ENCODE measurements around the gene HSFX2.
"Not testable (repeated sequence)": the region's sequence is repeated elsewhere in the genome, so short reads cannot be mapped to it uniquely, and the experiment has no call there.

The HSFX2 gene

DNA sequence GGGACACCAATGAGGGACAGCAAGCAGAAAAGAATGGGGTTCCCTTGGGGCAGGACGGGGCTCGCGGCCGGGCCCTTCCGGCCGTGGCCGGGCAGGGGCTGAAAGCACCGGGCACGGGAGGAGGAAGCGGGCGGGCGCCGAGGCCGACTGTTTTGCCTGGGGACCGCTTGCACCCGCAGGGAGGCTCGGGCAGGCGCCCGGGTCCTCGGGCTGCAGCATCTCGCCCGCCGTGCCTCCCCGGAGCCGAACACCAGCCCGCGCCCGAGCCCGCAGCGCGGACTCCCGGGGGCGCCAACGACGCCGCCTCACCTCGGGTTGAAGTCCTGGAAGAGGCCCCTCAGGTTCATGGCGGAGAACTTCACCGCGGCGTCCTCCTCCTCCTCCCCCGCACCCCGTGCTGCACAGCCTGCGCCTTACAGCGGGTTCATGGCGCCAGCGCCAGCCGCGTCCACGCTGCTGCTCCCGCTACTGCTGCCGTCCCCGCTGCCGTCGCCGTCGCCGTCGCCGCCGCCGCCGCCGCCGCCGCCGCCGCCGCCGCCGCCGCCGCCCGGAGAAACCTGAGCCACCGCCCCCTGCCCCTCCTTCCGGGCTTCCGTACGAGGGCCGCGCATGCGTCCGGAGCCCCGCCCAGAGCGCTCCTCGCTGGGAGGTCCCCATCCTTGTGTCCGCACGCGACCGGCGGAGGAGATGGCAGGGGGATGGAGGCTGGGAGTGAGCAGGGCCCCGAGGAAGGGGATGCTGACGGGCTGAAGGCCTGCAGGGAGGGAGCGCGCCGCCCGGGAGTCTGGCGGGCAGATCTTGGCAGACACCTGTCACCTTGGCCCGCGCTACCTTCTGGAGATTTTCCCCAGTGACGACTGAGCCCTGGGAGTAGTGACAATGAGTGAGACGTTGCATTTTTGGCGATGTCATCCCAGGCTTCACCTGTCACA lies 36.4 kb upstream of the HSFX2 start, which contains the start of gene TMEM185A:
TSS of gene TMEM185A (minus strand) at position 559 of the 932 bp plus-strand sequence. CDS start at position 347, 212 bp downstream.
- peak; percentile 83 for DNase-seq (ENCODE audit: extremely low spot score)
- ChIA-PET CTCF (interaction anchor here (1.0 kb wide), 1 partner anchor 103 kb away, joined by 3 read pairs; no protein-coding TSS in a partner anchor), POLR2A (no interaction called here)
- TF ChIP-seq, protein P1, sequence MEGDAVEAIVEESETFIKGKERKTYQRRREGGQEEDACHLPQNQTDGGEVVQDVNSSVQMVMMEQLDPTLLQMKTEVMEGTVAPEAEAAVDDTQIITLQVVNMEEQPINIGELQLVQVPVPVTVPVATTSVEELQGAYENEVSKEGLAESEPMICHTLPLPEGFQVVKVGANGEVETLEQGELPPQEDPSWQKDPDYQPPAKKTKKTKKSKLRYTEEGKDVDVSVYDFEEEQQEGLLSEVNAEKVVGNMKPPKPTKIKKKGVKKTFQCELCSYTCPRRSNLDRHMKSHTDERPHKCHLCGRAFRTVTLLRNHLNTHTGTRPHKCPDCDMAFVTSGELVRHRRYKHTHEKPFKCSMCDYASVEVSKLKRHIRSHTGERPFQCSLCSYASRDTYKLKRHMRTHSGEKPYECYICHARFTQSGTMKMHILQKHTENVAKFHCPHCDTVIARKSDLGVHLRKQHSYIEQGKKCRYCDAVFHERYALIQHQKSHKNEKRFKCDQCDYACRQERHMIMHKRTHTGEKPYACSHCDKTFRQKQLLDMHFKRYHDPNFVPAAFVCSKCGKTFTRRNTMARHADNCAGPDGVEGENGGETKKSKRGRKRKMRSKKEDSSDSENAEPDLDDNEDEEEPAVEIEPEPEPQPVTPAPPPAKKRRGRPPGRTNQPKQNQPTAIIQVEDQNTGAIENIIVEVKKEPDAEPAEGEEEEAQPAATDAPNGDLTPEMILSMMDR (IDR thresholded peaks at IDR 0.05; ENCODE audit: control extremely low read depth, extremely low read depth, low read depth, missing control alignments) = no peak

DNA sequence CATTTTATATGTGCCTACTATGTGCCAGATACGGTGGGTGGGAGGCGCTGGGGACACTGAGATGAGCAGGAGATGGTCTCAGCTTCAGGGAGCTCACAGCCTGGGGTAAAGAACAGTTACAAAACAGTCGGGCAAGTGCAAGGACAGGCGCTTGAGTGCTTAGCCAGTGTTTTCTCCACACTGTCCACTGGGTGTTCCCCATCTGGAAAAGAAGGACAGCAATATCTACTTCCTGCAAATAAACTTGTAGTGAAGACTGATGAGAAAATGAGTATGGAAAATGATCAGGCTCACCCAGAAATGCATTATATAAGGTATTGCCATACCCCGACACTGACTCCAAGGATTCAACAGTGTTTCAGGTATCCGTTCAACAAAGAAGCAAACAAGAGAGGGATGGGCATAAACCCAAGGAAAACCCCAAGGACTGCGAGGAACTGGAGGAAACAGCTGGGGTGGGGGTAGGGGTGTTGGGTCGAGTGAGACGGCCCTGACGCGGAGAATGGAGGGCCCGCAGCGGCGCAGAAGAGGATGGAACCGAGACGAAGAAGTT lies 35.6 kb upstream of the HSFX2 start:
- DNase-seq (ENCODE audit: extremely low spot score) = no peak
- POLR2A ChIA-PET = no interaction called here
- CTCF ChIA-PET = interaction anchor here (1.0 kb wide), 1 partner anchor 103 kb away, joined by 3 read pairs; no protein-coding TSS in a partner anchor
- TF ChIP-seq, protein P1 (IDR thresholded peaks at IDR 0.05; ENCODE audit: control extremely low read depth, extremely low read depth, low read depth, missing control alignments) = no peak

DNA sequence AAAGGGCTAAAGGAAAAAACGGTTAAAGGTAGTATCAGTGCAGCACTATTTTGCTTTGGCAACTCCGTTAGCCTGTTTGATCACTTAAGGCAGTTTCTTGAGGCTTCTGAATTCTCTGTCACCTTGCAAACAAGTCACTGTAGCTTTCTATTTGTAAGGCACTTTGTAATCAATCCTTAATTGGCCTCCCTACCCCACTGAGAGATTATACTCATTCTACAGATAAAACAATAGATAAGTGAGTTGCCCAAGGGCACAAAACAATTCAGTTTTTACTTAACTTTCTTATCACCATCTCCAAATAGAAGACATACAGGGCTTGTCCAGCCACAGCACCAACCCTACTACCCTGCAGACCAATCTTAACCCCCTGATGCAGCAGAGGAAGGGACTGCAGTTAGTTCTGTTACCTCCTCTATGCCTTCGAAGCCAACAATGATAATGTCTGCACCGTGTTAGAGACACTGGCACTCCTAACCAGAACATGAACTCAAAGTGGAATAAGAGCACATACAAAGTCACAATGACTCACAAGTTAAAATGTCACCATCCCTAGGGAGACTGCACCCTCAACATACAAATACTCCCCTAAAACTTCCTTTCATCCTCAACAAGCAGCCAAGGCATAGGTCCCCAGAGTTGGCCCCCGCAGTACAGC lies 34.7 kb upstream of the HSFX2 start:
- CTCF ChIA-PET = interaction anchor here (1.0 kb wide), 1 partner anchor 102 kb away, joined by 3 read pairs; no protein-coding TSS in a partner anchor
- no peak for DNase-seq (ENCODE audit: extremely low spot score)
- POLR2A ChIA-PET = no interaction called here
- TF ChIP-seq, protein P1 (IDR thresholded peaks at IDR 0.05; ENCODE audit: control extremely low read depth, extremely low read depth, low read depth, missing control alignments) = no peak

DNA sequence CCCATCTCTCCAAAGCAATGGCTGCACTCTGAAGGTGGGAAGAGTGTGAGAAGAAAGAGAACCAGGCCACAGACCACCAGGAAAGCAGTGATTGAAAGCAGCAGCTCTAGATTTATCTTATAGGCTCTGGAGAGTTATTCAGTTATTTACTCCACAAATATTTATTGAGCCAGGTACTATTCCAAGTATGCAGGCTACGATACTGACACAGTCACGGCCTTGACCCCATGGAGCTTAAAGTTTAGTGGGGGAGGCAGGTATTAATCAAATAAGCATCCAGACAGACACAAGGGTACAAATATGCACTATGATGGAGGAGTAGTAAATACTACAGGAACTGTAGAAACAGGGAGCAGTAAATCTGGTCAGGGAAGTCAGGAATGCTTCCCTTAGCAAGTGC lies 33.7 kb upstream of the HSFX2 start:
- POLR2A ChIA-PET = no interaction called here
- TF ChIP-seq, protein P1 (IDR thresholded peaks at IDR 0.05; ENCODE audit: control extremely low read depth, extremely low read depth, low read depth, missing control alignments) = no peak
- DNase-seq (ENCODE audit: extremely low spot score) = no peak
- CTCF ChIA-PET = no interaction called here

DNA sequence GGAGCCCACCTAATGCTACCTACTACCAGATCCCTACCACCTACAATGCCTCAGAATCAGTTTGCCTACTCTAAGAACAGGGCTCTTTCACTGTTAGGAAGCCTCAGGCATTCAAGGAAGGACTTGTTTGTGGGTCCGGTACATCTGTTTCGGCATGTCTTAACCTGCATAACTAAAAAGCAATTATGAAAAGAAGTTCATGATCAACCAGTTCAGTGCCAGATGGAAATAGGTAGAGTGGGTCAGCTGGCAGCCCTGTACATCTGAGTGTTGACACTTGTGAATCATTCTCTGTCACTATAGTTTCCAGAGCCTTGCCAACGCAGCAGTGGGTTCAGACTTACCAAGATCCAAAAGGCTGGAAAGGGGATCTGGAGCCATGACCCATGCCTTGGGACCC lies 33.2 kb upstream of the HSFX2 start:
- POLR2A ChIA-PET = no interaction called here
- CTCF ChIA-PET = interaction anchor here (1.3 kb wide), 1 partner anchor 116 kb away, joined by 3 read pairs; no protein-coding TSS in a partner anchor
- TF ChIP-seq, protein P1 (IDR thresholded peaks at IDR 0.05; ENCODE audit: control extremely low read depth, extremely low read depth, low read depth, missing control alignments) = no peak
- no peak for DNase-seq (ENCODE audit: extremely low spot score)

DNA sequence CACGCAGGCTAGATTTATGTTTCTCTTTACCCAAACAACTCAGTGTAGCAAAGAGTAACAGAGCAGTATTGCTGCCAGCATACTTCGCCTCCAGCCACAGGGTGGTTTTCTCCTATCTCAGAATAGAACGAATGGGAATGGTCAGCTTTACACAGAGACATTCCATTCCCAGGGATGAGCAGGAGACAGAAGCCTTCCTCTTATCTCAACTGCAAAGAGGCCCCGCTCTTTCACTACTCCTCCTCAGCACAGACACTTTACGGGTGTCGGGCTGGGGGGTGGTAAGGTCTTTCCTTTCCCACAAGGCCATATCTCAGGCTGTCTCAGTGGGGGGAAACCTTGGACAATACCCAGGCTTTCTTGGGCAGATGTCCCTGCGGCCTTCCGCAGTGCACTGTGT lies 31.7 kb upstream of the HSFX2 start:
- POLR2A ChIA-PET; DNase-seq (ENCODE audit: extremely low spot score): not testable (repeated sequence)
- CTCF ChIA-PET = interaction anchor here (1.3 kb wide), 1 partner anchor 115 kb away, joined by 3 read pairs; no protein-coding TSS in a partner anchor

DNA sequence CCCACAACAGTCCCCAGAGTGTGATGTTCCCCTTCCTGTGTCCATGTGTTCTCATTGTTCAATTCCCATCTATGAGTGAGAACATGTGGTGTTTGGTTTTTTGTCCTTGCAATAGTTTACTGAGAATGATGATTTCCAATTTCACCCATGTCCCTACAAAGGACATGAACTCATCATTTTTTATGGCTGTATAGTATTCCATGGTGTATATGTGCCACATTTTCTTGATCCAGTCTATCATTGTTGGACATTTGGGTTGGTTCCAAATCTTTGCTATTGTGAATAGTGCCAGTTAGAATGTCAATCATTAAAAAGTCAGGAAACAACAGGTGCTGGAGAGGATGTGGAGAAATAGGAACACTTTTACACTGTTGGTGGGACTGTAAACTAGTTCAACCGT lies 24.5 kb upstream of the HSFX2 start:
- CTCF ChIA-PET; POLR2A ChIA-PET; DNase-seq (ENCODE audit: extremely low spot score): not testable (repeated sequence)
